Liver (tissue), 2 donors: Measurements from ENCODE around the gene PDCD10.

Experiments used
- TAF1 ChIP-seq: conservative IDR thresholded peaks from 2 replicates; pipeline ENCODE4 v1.6.1; 2016; ENCODE audit warnings: antibody characterized with exemption, mild to moderate bottlenecking
- ZBTB33 ChIP-seq: IDR thresholded peaks from 2 replicates; pipeline ENCODE4 v1.6.1; 2016; ENCODE audit warnings: antibody characterized with exemption
- donor health status: healthy.

- TF ChIP-seq TAF1 (no peak), ZBTB33 (no peak)
These were observed 40.6 kb downstream of the PDCD10 start for GRCh38 chr3:167694121-167694520.
